Measurements from ENCODE around the gene C10orf62. TPM values are rescaled to one million over a fixed set of nuclear protein-coding genes. Genes with fewer than 3 reads are reported as not detected.

C10orf62 gene
- total RNA-seq, 1 donor from 2014 or later, result not detected

- Mint-ChIP-seq H3K4me1 (no peaks in the 10 kb centered on the region), H3K9me3 (no peaks in the 10 kb centered on the region), H3K4me3 (no peak overlapping the region), H3K36me3 (ENCODE audit: low read depth) (no peaks in the 10 kb centered on the region), H3K27me3 (ENCODE audit: low read depth) (no peaks in the 10 kb centered on the region), H3K27ac (ENCODE audit: unreplicated experiment) (no peak overlapping the region)
- no peak for DNase-seq (ENCODE audit: low read depth, low spot score)
- no peak for TF ChIP-seq CTCF (conservative IDR thresholded peaks at IDR 0.05)
Observed at GRCh38 chr10:97601268-97602215, 12.0 kb downstream of the C10orf62 start.

GRCh38 chr10:97607095-97607636 is 17.6 kb downstream of the C10orf62 start:
- H3K27ac Mint-ChIP-seq (ENCODE audit: unreplicated experiment), result peak overlapping the region; percentile 2
- H3K27me3 Mint-ChIP-seq (ENCODE audit: low read depth), result no peaks in the 10 kb centered on the region
- DNase-seq (ENCODE audit: low read depth, low spot score), result no peak

GRCh38 chr10:97608991-97609561 is 19.6 kb downstream of the C10orf62 start:
- no peak overlapping the region for H3K4me3 Mint-ChIP-seq
- no peak overlapping the region for H3K27ac Mint-ChIP-seq (ENCODE audit: unreplicated experiment)

More at GRCh38 chr10:97607095-97607636, 17.6 kb downstream of the C10orf62 start:
- Mint-ChIP-seq H3K9me3 (no peaks in the 10 kb centered on the region), H3K4me3 (no peak overlapping the region), H3K36me3 (ENCODE audit: low read depth) (no peaks in the 10 kb centered on the region), H3K4me1 (peaks cover 12% of the 10 kb centered on the region)
- TF ChIP-seq CTCF (conservative IDR thresholded peaks at IDR 0.05), result no peak

GRCh38 chr10:97611473-97611872 is 22.0 kb downstream of the C10orf62 start:
- Mint-ChIP-seq H3K4me3 (no peak overlapping the region), H3K27ac (ENCODE audit: unreplicated experiment) (no peak overlapping the region), H3K4me1 (peaks cover 16% of the 10 kb centered on the region), H3K9me3 (no peaks in the 10 kb centered on the region), H3K36me3 (ENCODE audit: low read depth) (no peaks in the 10 kb centered on the region), H3K27me3 (ENCODE audit: low read depth) (no peaks in the 10 kb centered on the region)
- no peak for TF ChIP-seq CTCF (conservative IDR thresholded peaks at IDR 0.05)
- no peak for DNase-seq (ENCODE audit: low read depth, low spot score)

More at GRCh38 chr10:97608991-97609561, 19.6 kb downstream of the C10orf62 start:
- no peak for DNase-seq (ENCODE audit: low read depth, low spot score)
- TF ChIP-seq CTCF (conservative IDR thresholded peaks at IDR 0.05), result no peak
- Mint-ChIP-seq H3K4me1 (peaks cover 16% of the 10 kb centered on the region), H3K36me3 (ENCODE audit: low read depth) (no peaks in the 10 kb centered on the region), H3K9me3 (no peaks in the 10 kb centered on the region), H3K27me3 (ENCODE audit: low read depth) (no peaks in the 10 kb centered on the region)

GRCh38 chr10:97612386-97612785 is 22.9 kb downstream of the C10orf62 start:
- H3K27ac Mint-ChIP-seq (ENCODE audit: unreplicated experiment), result no peak overlapping the region
- H3K4me1 Mint-ChIP-seq, result peaks cover 12% of the 10 kb centered on the region
- H3K27me3 Mint-ChIP-seq (ENCODE audit: low read depth), result no peaks in the 10 kb centered on the region
- peak; percentile 60 for TF ChIP-seq CTCF (conservative IDR thresholded peaks at IDR 0.05)
- H3K4me3 Mint-ChIP-seq, result no peak overlapping the region
- no peak for DNase-seq (ENCODE audit: low read depth, low spot score)
- H3K9me3 Mint-ChIP-seq, result no peaks in the 10 kb centered on the region
- H3K36me3 Mint-ChIP-seq (ENCODE audit: low read depth), result no peaks in the 10 kb centered on the region

All from neural crest cell (in vitro differentiated cells).